Measurements from ENCODE around the gene COL4A2.

The COL4A2 gene

GRCh38 chr13:110272227-110272626, 34.9 kb upstream of the COL4A2 start:
- no peak overlapping the region for H3K23ac ChIP-seq (ENCODE audit: low read depth, low read length, poor library complexity)
- no peak overlapping the region for H2BK5ac ChIP-seq (ENCODE audit: low read length)
- no peaks in the 10 kb centered on the region for H3K27me3 ChIP-seq (ENCODE audit: control insufficient read depth in 3 of 3, insufficient read depth in 3 of 3, low read depth in 1 of 3, low read length in 3 of 3)
- H2BK120ac ChIP-seq (ENCODE audit: low read depth, low read length): no peak overlapping the region
- no peaks in the 10 kb centered on the region for H3K9me3 ChIP-seq (replicated peaks in 1 of 2; ENCODE audit: control insufficient read depth in 2 of 2, insufficient read depth in 1 of 2, low read depth in 1 of 2, low read length in 2 of 2)
- peaks cover 2% of the 10 kb centered on the region for H3K79me1 ChIP-seq (ENCODE audit: low read depth, low read length)
- H3K14ac ChIP-seq (ENCODE audit: low read length): no peak overlapping the region
- H2AFZ ChIP-seq (ENCODE audit: low read length): no peak overlapping the region
- no peak for DNase-seq (ENCODE audit: low spot score)
- H3K9ac ChIP-seq (ENCODE audit: low read depth, low read length, poor library complexity): no peak overlapping the region
- H3K4ac ChIP-seq (ENCODE audit: low read length): no peak overlapping the region
- H3K36me3 ChIP-seq (replicated peaks in 1 of 2; ENCODE audit: control insufficient read depth in 2 of 2, insufficient read depth in 2 of 2, low read length in 2 of 2): peaks cover 0 to 2% of the 10 kb centered on the region in 2 donors
- no peak overlapping the region for H3K4me3 ChIP-seq (ENCODE audit: low read length in 2 of 2)
- H2BK12ac ChIP-seq (ENCODE audit: low read length): no peak overlapping the region
- H2AK5ac ChIP-seq (ENCODE audit: low read depth, low read length): no peak overlapping the region
- no peak overlapping the region for H3K27ac ChIP-seq (replicated peaks; ENCODE audit: low read length)
- no CpG with 5 or more reads among the region's 5 CpGs for WGBS, 2 donors (ENCODE audit: extremely low coverage in 2 of 2, insufficient read length in 2 of 2, insufficient replicate concordance in 1 of 2)
- H3K4me1 ChIP-seq (ENCODE audit: control insufficient read depth in 2 of 2, insufficient read depth in 1 of 2, low read depth in 1 of 2, low read length in 2 of 2): peaks cover 16 to 20% of the 10 kb centered on the region in 2 donors
- no peak overlapping the region for H2BK15ac ChIP-seq (ENCODE audit: low read length)
- H3K18ac ChIP-seq (ENCODE audit: low read length): no peak overlapping the region
- no peak overlapping the region for H4K8ac ChIP-seq (ENCODE audit: low read depth, low read length)
- no peak overlapping the region for H3K4me2 ChIP-seq (ENCODE audit: insufficient read depth, low read length, poor library complexity, severe bottlenecking)
- H4K91ac ChIP-seq (ENCODE audit: low read depth, low read length, poor library complexity): no peak overlapping the region

GRCh38 chr13:110272651-110273050, 34.4 kb upstream of the COL4A2 start:
- H3K79me1 ChIP-seq (ENCODE audit: low read depth, low read length): peaks cover 2% of the 10 kb centered on the region
- no peak overlapping the region for H3K9ac ChIP-seq (ENCODE audit: low read depth, low read length, poor library complexity)
- H4K91ac ChIP-seq (ENCODE audit: low read depth, low read length, poor library complexity): no peak overlapping the region
- no peak overlapping the region for H2BK120ac ChIP-seq (ENCODE audit: low read depth, low read length)
- no peak overlapping the region for H2BK5ac ChIP-seq (ENCODE audit: low read length)
- WGBS, 2 donors (ENCODE audit: extremely low coverage in 2 of 2, insufficient read length in 2 of 2, insufficient replicate concordance in 1 of 2): no CpG with 5 or more reads among the region's 6 CpGs
- no peak for DNase-seq (ENCODE audit: low spot score)
- H4K8ac ChIP-seq (ENCODE audit: low read depth, low read length): no peak overlapping the region
- H3K23ac ChIP-seq (ENCODE audit: low read depth, low read length, poor library complexity): no peak overlapping the region
- H2AK5ac ChIP-seq (ENCODE audit: low read depth, low read length): no peak overlapping the region
- no peak overlapping the region for H3K14ac ChIP-seq (ENCODE audit: low read length)
- no peak overlapping the region for H3K4me3 ChIP-seq (ENCODE audit: low read length in 2 of 2)
- no peak overlapping the region for H3K27ac ChIP-seq (replicated peaks; ENCODE audit: low read length)
- no peak overlapping the region for H2BK12ac ChIP-seq (ENCODE audit: low read length)
- H3K18ac ChIP-seq (ENCODE audit: low read length): no peak overlapping the region
- peaks cover 0 to 2% of the 10 kb centered on the region in 2 donors for H3K36me3 ChIP-seq (replicated peaks in 1 of 2; ENCODE audit: control insufficient read depth in 2 of 2, insufficient read depth in 2 of 2, low read length in 2 of 2)
- no peak overlapping the region for H3K4me2 ChIP-seq (ENCODE audit: insufficient read depth, low read length, poor library complexity, severe bottlenecking)
- H3K27me3 ChIP-seq (ENCODE audit: control insufficient read depth in 3 of 3, insufficient read depth in 3 of 3, low read depth in 1 of 3, low read length in 3 of 3): no peaks in the 10 kb centered on the region
- H2BK15ac ChIP-seq (ENCODE audit: low read length): no peak overlapping the region
- no peak overlapping the region for H2AFZ ChIP-seq (ENCODE audit: low read length)
- no peaks in the 10 kb centered on the region for H3K9me3 ChIP-seq (replicated peaks in 1 of 2; ENCODE audit: control insufficient read depth in 2 of 2, insufficient read depth in 1 of 2, low read depth in 1 of 2, low read length in 2 of 2)
- peaks cover 14 to 17% of the 10 kb centered on the region in 2 donors for H3K4me1 ChIP-seq (ENCODE audit: control insufficient read depth in 2 of 2, insufficient read depth in 1 of 2, low read depth in 1 of 2, low read length in 2 of 2)
- no peak overlapping the region for H3K4ac ChIP-seq (ENCODE audit: low read length)

GRCh38 chr13:110273254-110273653, 33.8 kb upstream of the COL4A2 start:
- Histone ChIP-seq H3K79me1 (ENCODE audit: low read depth, low read length) (peaks cover 2% of the 10 kb centered on the region), H3K23ac (ENCODE audit: low read depth, low read length, poor library complexity) (no peak overlapping the region), H2AFZ (ENCODE audit: low read length) (no peak overlapping the region), H3K4ac (ENCODE audit: low read length) (no peak overlapping the region), H3K36me3 (replicated peaks in 1 of 2; ENCODE audit: control insufficient read depth in 2 of 2, insufficient read depth in 2 of 2, low read length in 2 of 2) (peaks cover 0 to 2% of the 10 kb centered on the region in 2 donors), H3K9me3 (replicated peaks in 1 of 2; ENCODE audit: control insufficient read depth in 2 of 2, insufficient read depth in 1 of 2, low read depth in 1 of 2, low read length in 2 of 2) (no peaks in the 10 kb centered on the region), H2BK15ac (ENCODE audit: low read length) (no peak overlapping the region), H3K18ac (ENCODE audit: low read length) (no peak overlapping the region), H3K4me1 (ENCODE audit: control insufficient read depth in 2 of 2, insufficient read depth in 1 of 2, low read depth in 1 of 2, low read length in 2 of 2) (peaks cover 12 to 15% of the 10 kb centered on the region in 2 donors), H3K4me3 (ENCODE audit: low read length in 2 of 2) (no peak overlapping the region), H2AK5ac (ENCODE audit: low read depth, low read length) (no peak overlapping the region), H2BK5ac (ENCODE audit: low read length) (no peak overlapping the region), H3K27ac (replicated peaks; ENCODE audit: low read length) (no peak overlapping the region), H2BK120ac (ENCODE audit: low read depth, low read length) (no peak overlapping the region), H3K9ac (ENCODE audit: low read depth, low read length, poor library complexity) (no peak overlapping the region), H3K27me3 (ENCODE audit: control insufficient read depth in 3 of 3, insufficient read depth in 3 of 3, low read depth in 1 of 3, low read length in 3 of 3) (no peaks in the 10 kb centered on the region), H3K4me2 (ENCODE audit: insufficient read depth, low read length, poor library complexity, severe bottlenecking) (no peak overlapping the region), H2BK12ac (ENCODE audit: low read length) (no peak overlapping the region), H3K14ac (ENCODE audit: low read length) (no peak overlapping the region), H4K8ac (ENCODE audit: low read depth, low read length) (no peak overlapping the region), H4K91ac (ENCODE audit: low read depth, low read length, poor library complexity) (no peak overlapping the region)
- DNase-seq (ENCODE audit: low spot score): no peak
- no CpG with 5 or more reads among the region's 6 CpGs for WGBS, 2 donors (ENCODE audit: extremely low coverage in 2 of 2, insufficient read length in 2 of 2, insufficient replicate concordance in 1 of 2)

GRCh38 chr13:110274687-110275086, 32.4 kb upstream of the COL4A2 start:
- no peak overlapping the region for H3K4ac ChIP-seq (ENCODE audit: low read length)
- no peaks in the 10 kb centered on the region for H3K79me1 ChIP-seq (ENCODE audit: low read depth, low read length)
- H2AFZ ChIP-seq (ENCODE audit: low read length): no peak overlapping the region
- no peak overlapping the region for H3K18ac ChIP-seq (ENCODE audit: low read length)
- H3K9me3 ChIP-seq (replicated peaks in 1 of 2; ENCODE audit: control insufficient read depth in 2 of 2, insufficient read depth in 1 of 2, low read depth in 1 of 2, low read length in 2 of 2): no peaks in the 10 kb centered on the region
- H2BK15ac ChIP-seq (ENCODE audit: low read length): no peak overlapping the region
- no peaks in the 10 kb centered on the region for H3K27me3 ChIP-seq (ENCODE audit: control insufficient read depth in 3 of 3, insufficient read depth in 3 of 3, low read depth in 1 of 3, low read length in 3 of 3)
- peaks cover 8 to 15% of the 10 kb centered on the region in 2 donors for H3K4me1 ChIP-seq (ENCODE audit: control insufficient read depth in 2 of 2, insufficient read depth in 1 of 2, low read depth in 1 of 2, low read length in 2 of 2)
- H2AK5ac ChIP-seq (ENCODE audit: low read depth, low read length): no peak overlapping the region
- no CpG with 5 or more reads among the region's 5 CpGs for WGBS, 2 donors (ENCODE audit: extremely low coverage in 2 of 2, insufficient read length in 2 of 2, insufficient replicate concordance in 1 of 2)
- no peak overlapping the region for H3K4me2 ChIP-seq (ENCODE audit: insufficient read depth, low read length, poor library complexity, severe bottlenecking)
- H2BK12ac ChIP-seq (ENCODE audit: low read length): no peak overlapping the region
- H3K36me3 ChIP-seq (replicated peaks in 1 of 2; ENCODE audit: control insufficient read depth in 2 of 2, insufficient read depth in 2 of 2, low read length in 2 of 2): peaks cover 0 to 2% of the 10 kb centered on the region in 2 donors
- H3K14ac ChIP-seq (ENCODE audit: low read length): no peak overlapping the region
- no peak overlapping the region for H3K27ac ChIP-seq (replicated peaks; ENCODE audit: low read length)
- DNase-seq (ENCODE audit: low spot score): no peak
- no peak overlapping the region for H4K91ac ChIP-seq (ENCODE audit: low read depth, low read length, poor library complexity)
- H2BK5ac ChIP-seq (ENCODE audit: low read length): no peak overlapping the region
- no peak overlapping the region for H3K23ac ChIP-seq (ENCODE audit: low read depth, low read length, poor library complexity)
- no peak overlapping the region for H3K9ac ChIP-seq (ENCODE audit: low read depth, low read length, poor library complexity)
- H2BK120ac ChIP-seq (ENCODE audit: low read depth, low read length): no peak overlapping the region
- H3K4me3 ChIP-seq (ENCODE audit: low read length in 2 of 2): no peak overlapping the region
- H4K8ac ChIP-seq (ENCODE audit: low read depth, low read length): no peak overlapping the region
